ENCODE measurements around the gene XIRP1. TPM values are rescaled to one million over a fixed set of nuclear protein-coding genes. Genes with fewer than 3 reads are reported as not detected.
A peak's percentile ranks its signal among the peaks of the same experiment; 100 is the strongest.

The XIRP1 gene
- total RNA-seq, 6 experiments from 2014 or later = 0.05 to 0.43 (median 0.07) TPM; not detected in 1

- Histone ChIP-seq H3K27ac (peak overlapping the region; percentile 46 to 99 (median 70)), H3K27me3 (no peaks in the 10 kb centered on the region), H3K9me3 (no peaks in the 10 kb centered on the region), H3K4me1 (peaks cover 0 to 72% (median 32%) of the 10 kb centered on the region in 4 donors), H3K4me3 (no peak overlapping the region), H3K36me3 (peaks cover 26 to 46% (median 34%) of the 10 kb centered on the region in 4 donors)
- ATAC-seq (peak; percentile 5 to 47 (median 24)), DNase-seq (peak; percentile 54 to 83 (median 74))
- TF ChIP-seq POLR2A (IDR thresholded peaks at IDR 0.05) = peak; percentile 38
- TF ChIP-seq, protein P1, sequence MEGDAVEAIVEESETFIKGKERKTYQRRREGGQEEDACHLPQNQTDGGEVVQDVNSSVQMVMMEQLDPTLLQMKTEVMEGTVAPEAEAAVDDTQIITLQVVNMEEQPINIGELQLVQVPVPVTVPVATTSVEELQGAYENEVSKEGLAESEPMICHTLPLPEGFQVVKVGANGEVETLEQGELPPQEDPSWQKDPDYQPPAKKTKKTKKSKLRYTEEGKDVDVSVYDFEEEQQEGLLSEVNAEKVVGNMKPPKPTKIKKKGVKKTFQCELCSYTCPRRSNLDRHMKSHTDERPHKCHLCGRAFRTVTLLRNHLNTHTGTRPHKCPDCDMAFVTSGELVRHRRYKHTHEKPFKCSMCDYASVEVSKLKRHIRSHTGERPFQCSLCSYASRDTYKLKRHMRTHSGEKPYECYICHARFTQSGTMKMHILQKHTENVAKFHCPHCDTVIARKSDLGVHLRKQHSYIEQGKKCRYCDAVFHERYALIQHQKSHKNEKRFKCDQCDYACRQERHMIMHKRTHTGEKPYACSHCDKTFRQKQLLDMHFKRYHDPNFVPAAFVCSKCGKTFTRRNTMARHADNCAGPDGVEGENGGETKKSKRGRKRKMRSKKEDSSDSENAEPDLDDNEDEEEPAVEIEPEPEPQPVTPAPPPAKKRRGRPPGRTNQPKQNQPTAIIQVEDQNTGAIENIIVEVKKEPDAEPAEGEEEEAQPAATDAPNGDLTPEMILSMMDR (IDR thresholded peaks at IDR 0.05) = no peak
- intact Hi-C loops (cut with DNase I) = no loop called here
- WGBS (ENCODE audit: insufficient coverage, low coverage, low lambda C conversion rate, missing lambda C conversion rate) = 43% methylated on average over 5 of the region's 15 CpGs
Measured at GRCh38 chr3:39146611-39147591, 45.5 kb downstream of the XIRP1 start.

- peaks cover 26 to 49% (median 35%) of the 10 kb centered on the region in 4 donors for H3K36me3 ChIP-seq
- ATAC-seq = peak; percentile 52 to 81 (median 62)
- DNase-seq = peak; percentile 74 to 83 (median 75)
- H3K4me1 ChIP-seq = peaks cover 0 to 72% (median 34%) of the 10 kb centered on the region in 4 donors
- peak; percentile 30 for TF ChIP-seq POLR2A (IDR thresholded peaks at IDR 0.05)
- TF ChIP-seq, protein P1 (IDR thresholded peaks at IDR 0.05) = peak in 3 of 4 donors; percentile 17 to 48 (median 29)
- H3K27me3 ChIP-seq = no peaks in the 10 kb centered on the region
- no peak overlapping the region for H3K4me3 ChIP-seq
- peak overlapping the region; percentile 34 to 99 (median 58) for H3K27ac ChIP-seq
- 24% methylated on average over 8 of the region's 11 CpGs for WGBS (ENCODE audit: insufficient coverage, low coverage, low lambda C conversion rate, missing lambda C conversion rate)
- intact Hi-C loops (cut with DNase I) = no loop called here
- no peaks in the 10 kb centered on the region for H3K9me3 ChIP-seq
Measured at GRCh38 chr3:39146083-39146501, 46.3 kb downstream of the XIRP1 start.

DNA sequence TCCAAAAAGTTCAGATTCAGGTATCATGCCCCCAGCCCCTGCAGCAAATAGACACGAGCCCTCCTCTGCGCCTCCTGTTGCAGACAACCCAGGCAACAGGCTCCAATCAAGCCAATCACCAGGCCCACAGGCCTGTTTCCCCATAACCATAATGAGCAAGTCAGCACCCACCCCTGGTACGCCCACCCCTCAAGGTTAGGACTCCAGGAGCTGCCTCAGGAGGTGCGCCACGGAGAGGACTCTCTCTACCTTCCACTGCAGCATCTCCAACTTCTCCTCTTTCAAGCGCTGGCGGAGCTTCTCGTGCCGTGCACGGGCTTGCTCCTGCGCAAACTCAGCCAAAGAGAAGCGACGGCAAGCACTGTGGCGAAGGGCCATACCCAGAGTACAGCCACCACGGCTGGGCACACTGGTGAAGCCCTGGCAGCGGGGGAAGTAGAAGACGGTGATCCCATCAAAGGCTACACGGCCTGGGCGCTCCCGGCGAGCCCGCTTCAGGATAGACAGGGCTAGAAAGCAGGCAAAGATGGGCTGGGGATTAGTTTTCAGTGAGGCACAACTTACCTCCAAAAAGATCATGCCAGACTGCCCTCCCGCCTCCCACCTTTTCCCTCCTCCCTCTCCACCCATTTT, 47.5 kb downstream of the XIRP1 start:
- Histone ChIP-seq H3K9me3 (no peaks in the 10 kb centered on the region), H3K4me3 (no peak overlapping the region), H3K27ac (no peak overlapping the region), H3K27me3 (no peaks in the 10 kb centered on the region), H3K4me1 (peaks cover 0 to 60% (median 30%) of the 10 kb centered on the region in 4 donors), H3K36me3 (peaks cover 26 to 49% (median 36%) of the 10 kb centered on the region in 4 donors)
- TF ChIP-seq, protein P1 (IDR thresholded peaks at IDR 0.05) = no peak
- no peak for TF ChIP-seq POLR2A (IDR thresholded peaks at IDR 0.05)
- ATAC-seq = no peak
- 100% methylated on average over 1 of the region's 23 CpGs for WGBS (ENCODE audit: insufficient coverage, low coverage, low lambda C conversion rate, missing lambda C conversion rate)
- peak in 1 of 3 donors; percentile 46 for DNase-seq
- intact Hi-C loops (cut with DNase I) = no loop called here

GRCh38 chr3:39144095-39144747, 48.2 kb downstream of the XIRP1 start:
- H3K9me3 ChIP-seq = no peaks in the 10 kb centered on the region
- H3K4me3 ChIP-seq = no peak overlapping the region
- H3K27me3 ChIP-seq = no peaks in the 10 kb centered on the region
- peak in 1 of 3 donors; percentile 43 for DNase-seq
- ATAC-seq = no peak
- TF ChIP-seq, protein P1 (IDR thresholded peaks at IDR 0.05) = no peak
- TF ChIP-seq POLR2A (IDR thresholded peaks at IDR 0.05) = peak; percentile 23
- H3K27ac ChIP-seq = no peak overlapping the region
- WGBS (ENCODE audit: insufficient coverage, low coverage, low lambda C conversion rate, missing lambda C conversion rate) = 92% methylated on average over 11 of the region's 20 CpGs
- H3K36me3 ChIP-seq = peaks cover 26 to 49% (median 36%) of the 10 kb centered on the region in 4 donors
- H3K4me1 ChIP-seq = peaks cover 0 to 54% (median 26%) of the 10 kb centered on the region in 4 donors
- intact Hi-C loops (cut with DNase I) = no loop called here
